HG03025 (cell line): ENCODE measurements around the gene PARP8.

Experiments
- ATAC-seq: cut with Tn5 transposase; IDR thresholded peaks from one replicate; pipeline ENCODE4 v1.9.1; 2021; ENCODE audit warnings: mild to moderate bottlenecking, moderate library complexity; ENCODE audit not compliant: unreplicated experiment, low FRiP score

PARP8 gene

GRCh38 chr5:50887889-50888633, 221.6 kb downstream of the PARP8 start:
- no peak for ATAC-seq

- ATAC-seq = no peak
These were observed 222.3 kb downstream of the PARP8 start for GRCh38 chr5:50888751-50889150.

- no peak for ATAC-seq
These were observed 223.4 kb downstream of the PARP8 start for GRCh38 chr5:50889790-50890189.
